Lung (tissue), 12 donors: ENCODE results near the gene ZNF585A. TPM values are rescaled to one million over a fixed set of nuclear protein-coding genes. Genes with fewer than 3 reads are reported as not detected.

Experiments
- ATAC-seq: fragments of 200-7000 bp; cut with Tn5 transposase; one replicate; pipeline ENCODE4 v1.9.1; 2020; ENCODE audit warnings: moderate number of reproducible peaks; ENCODE audit not compliant: insufficient read depth, low FRiP score
- DNase-seq, 3 donors: peaks; one replicate each; pipeline ENCODE4 v3.0.0-alpha.2; 2013 to 2017
- H3K27ac ChIP-seq, 2 donors: one replicate each; pipeline ENCODE4 v1.5.1; 2013; ENCODE audit warnings: mild to moderate bottlenecking in 2 of 2, moderate library complexity in 2 of 2, control low read depth in 1 of 2, inconsistent platforms in 1 of 2, low read depth in 1 of 2, low read length in 1 of 2
- H3K27me3 ChIP-seq, 3 donors: one replicate each; pipeline ENCODE4 v1.5.1; 2013; ENCODE audit warnings: low read length in 2 of 3; ENCODE audit not compliant: control insufficient read depth in 3 of 3, insufficient read depth in 3 of 3
- H3K36me3 ChIP-seq, 4 donors: one replicate each; pipeline ENCODE4 v1.5.1; 2013; ENCODE audit warnings: low read length in 4 of 4, mild to moderate bottlenecking in 1 of 4, moderate library complexity in 1 of 4; ENCODE audit not compliant: control insufficient read depth in 4 of 4, insufficient read depth in 4 of 4
- H3K4me1 ChIP-seq, 5 donors: one replicate each; pipeline ENCODE4 v1.5.1; 2013; ENCODE audit warnings: low read length in 5 of 5, mild to moderate bottlenecking in 2 of 5, moderate library complexity in 1 of 5; ENCODE audit not compliant: control insufficient read depth in 5 of 5, insufficient read depth in 5 of 5
- H3K4me3 ChIP-seq: one replicate; pipeline ENCODE4 v1.5.1; 2013; ENCODE audit warnings: mild to moderate bottlenecking, control low read depth, moderate library complexity
- H3K9ac ChIP-seq, 2 donors: one replicate each; pipeline ENCODE4 v1.5.1; 2013; ENCODE audit warnings: low read length in 2 of 2, control low read depth in 1 of 2; ENCODE audit not compliant: insufficient read depth in 1 of 2
- H3K9me3 ChIP-seq, 4 donors: one replicate each; pipeline ENCODE4 v1.5.1; 2013; ENCODE audit warnings: low read length in 3 of 4, mild to moderate bottlenecking in 1 of 4, moderate library complexity in 1 of 4; ENCODE audit not compliant: control insufficient read depth in 4 of 4, insufficient read depth in 3 of 4
- CTCF ChIP-seq: IDR thresholded peaks from 2 replicates; pipeline ENCODE4 v1.5.1; 2012; ENCODE audit warnings: mild to moderate bottlenecking; ENCODE audit errors: control extremely low read depth, extremely low read depth
- WGBS, 2 donors: extraction: QIAGEN DNeasy Blood & Tissue Kit; methylation state at CpG; one replicate each; pipeline ENCODE4 v1.1.7; 2013; 5-methylcytosine and 5-hydroxymethylcytosine counted together
- polyA plus RNA-seq, 2 donors: library from polyadenylated mRNA; stranded (reverse); fragments of 200-250 nt; gene quantifications; one replicate each; pipeline ENCODE4 v1.2.1, GENCODE V29; 2013
- total RNA-seq, 2 donors: library from RNA; depleted of rRNA in 1 of 2; stranded (reverse); fragments of >200 nt in 1 of 2; gene quantifications; one replicate each; pipeline ENCODE4 v1.2.1, GENCODE V29; 2014 to 2021
- donor health status: control.
- donor health status: control.
- donor health status: Bipolar disorder and iron deficiency.
- donor health status: healthy.
- donor health status: DM: yes; HTN: yes; CAD: no.

Gene ZNF585A
- total and polyA plus RNA-seq, 4 donors: 8.5 to 17.2 (median 11.3) TPM

GRCh38 chr19:37098570-37098969 lies 73.9 kb downstream of the ZNF585A start:
- DNase-seq (no peak), ATAC-seq (no peak)
- peaks cover 20 to 80% (median 57%) of the 10 kb centered on the region in 4 donors for H3K36me3 ChIP-seq
- H3K9ac ChIP-seq: no peak overlapping the region
- no peak overlapping the region for H3K4me3 ChIP-seq
- H3K4me1 ChIP-seq: no peaks in the 10 kb centered on the region
- 43 to 98% methylated on average over 1 of the region's 1 CpG for WGBS, 2 donors
- H3K9me3 ChIP-seq: peaks cover 3 to 47% (median 28%) of the 10 kb centered on the region in 4 donors
- no peaks in the 10 kb centered on the region for H3K27me3 ChIP-seq
- TF ChIP-seq CTCF: no peak
- no peak overlapping the region for H3K27ac ChIP-seq

- no peaks in the 10 kb centered on the region for H3K4me1 ChIP-seq
- no peak for TF ChIP-seq CTCF
- H3K27ac ChIP-seq: no peak overlapping the region
- no peak for DNase-seq
- H3K27me3 ChIP-seq: no peaks in the 10 kb centered on the region
- H3K36me3 ChIP-seq: peaks cover 14 to 83% (median 65%) of the 10 kb centered on the region in 4 donors
- H3K9me3 ChIP-seq: peaks cover 0 to 31% (median 23%) of the 10 kb centered on the region in 4 donors
- no peak overlapping the region for H3K4me3 ChIP-seq
- ATAC-seq: no peak
- H3K9ac ChIP-seq: no peak overlapping the region
- 93 to 98% methylated on average over 1 of the region's 1 CpG for WGBS, 2 donors
These were observed 76.6 kb downstream of the ZNF585A start for GRCh38 chr19:37095859-37096258.

Other genes with a start within 250 kb of the ZNF585A start
- 10 to 100 TPM in 1 of 2 donors, 1 to 10 TPM in 1; 8.0 to 11.2 TPM for gene ZNF420, start 94.3 kb downstream of the ZNF585A start, total RNA-seq
- gene ZNF420, start 94.3 kb downstream of the ZNF585A start, polyA plus RNA-seq: 1 to 10 TPM; 2.4 to 3.2 TPM
- 10 to 100 TPM; 12.3 to 22.9 TPM for gene ZNF585B, start 37.8 kb upstream of the ZNF585A start, total RNA-seq
- 1 to 10 TPM; 4.0 to 4.4 TPM for gene ZNF585B, start 37.8 kb upstream of the ZNF585A start, polyA plus RNA-seq
- 10 to 100 TPM in 1 of 2 donors, 1 to 10 TPM in 1; 9.0 to 19.9 TPM for gene ZNF383, start 45.5 kb upstream of the ZNF585A start, total RNA-seq
- 1 to 10 TPM; 2.9 to 6.0 TPM for gene ZNF383, start 45.5 kb upstream of the ZNF585A start, polyA plus RNA-seq
- 1 to 10 TPM; 4.8 to 9.2 TPM for gene ZNF527, start 198.4 kb upstream of the ZNF585A start, total RNA-seq
- 1 to 10 TPM; 1.8 to 2.1 TPM for gene ZNF527, start 198.4 kb upstream of the ZNF585A start, polyA plus RNA-seq